Mesothelial cell of epicardium (in vitro differentiated cells): ENCODE measurements around the gene ARHGAP23. TPM values are rescaled to one million over a fixed set of nuclear protein-coding genes. Genes with fewer than 3 reads are reported as not detected.

ENCODE experiments used
- DNase-seq, 2 experiments: peaks; one replicate each; pipeline ENCODE4 v3.0.0; 2021; ENCODE audit warnings: low spot score in 2 of 2; ENCODE audit not compliant: unreplicated experiment in 2 of 2
- H3K27ac Mint-ChIP-seq: 2 replicates; pipeline ENCODE4 v1.8.0; 2021; ENCODE audit warnings: mixed read lengths
- H3K27me3 Mint-ChIP-seq: 2 replicates; pipeline ENCODE4 v1.8.0; 2021; ENCODE audit warnings: low read depth, mixed read lengths
- H3K36me3 Mint-ChIP-seq: 2 replicates; pipeline ENCODE4 v1.8.0; 2021; ENCODE audit warnings: mixed read lengths
- H3K4me1 Mint-ChIP-seq: 2 replicates; pipeline ENCODE4 v1.8.0; 2021; ENCODE audit warnings: mixed read lengths
- H3K4me3 Mint-ChIP-seq: 2 replicates; pipeline ENCODE4 v1.8.0; 2021; ENCODE audit warnings: mild to moderate bottlenecking, moderate library complexity, mixed read lengths
- H3K9me3 Mint-ChIP-seq: 2 replicates; pipeline ENCODE4 v1.8.0; 2021; ENCODE audit warnings: mixed read lengths
- total RNA-seq: library from RNA; stranded (reverse); gene quantifications from 3 replicates; pipeline ENCODE4 v1.2.1, GENCODE V29; 2021
- TF ChIP-seq, protein P1 (sequence below): fragments of 200-600 bp; sonication (generic); IDR thresholded peaks from one replicate; pipeline ENCODE4 v1.5.0; 2021; ENCODE audit warnings: antibody characterized with exemption; ENCODE audit not compliant: unreplicated experiment

Gene ARHGAP23
- total RNA-seq, 1 donor from 2014 or later: 89.1 TPM

DNA sequence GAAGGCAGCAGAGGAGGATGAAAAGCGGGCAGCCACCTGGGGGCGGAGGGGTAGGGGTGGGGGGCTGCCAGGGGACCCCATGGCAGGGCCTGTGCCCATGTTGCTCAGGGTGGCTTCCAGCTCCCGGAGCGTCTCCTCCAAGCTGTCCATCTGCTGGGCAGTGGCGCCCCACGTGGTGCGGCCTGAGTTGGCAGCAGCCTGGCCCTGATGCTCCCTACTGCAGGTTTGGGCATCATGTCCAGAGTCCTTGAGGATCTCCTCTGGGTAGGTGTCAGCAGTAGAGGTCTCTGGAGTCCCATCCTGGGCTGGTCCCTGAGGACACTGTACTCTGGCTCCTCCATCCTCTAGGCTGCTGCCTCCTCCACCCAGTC lies 116.6 kb downstream of the ARHGAP23 start:
- Mint-ChIP-seq H3K27ac (no peak overlapping the region), H3K4me1 (no peaks in the 10 kb centered on the region)
- TF ChIP-seq, protein P1, sequence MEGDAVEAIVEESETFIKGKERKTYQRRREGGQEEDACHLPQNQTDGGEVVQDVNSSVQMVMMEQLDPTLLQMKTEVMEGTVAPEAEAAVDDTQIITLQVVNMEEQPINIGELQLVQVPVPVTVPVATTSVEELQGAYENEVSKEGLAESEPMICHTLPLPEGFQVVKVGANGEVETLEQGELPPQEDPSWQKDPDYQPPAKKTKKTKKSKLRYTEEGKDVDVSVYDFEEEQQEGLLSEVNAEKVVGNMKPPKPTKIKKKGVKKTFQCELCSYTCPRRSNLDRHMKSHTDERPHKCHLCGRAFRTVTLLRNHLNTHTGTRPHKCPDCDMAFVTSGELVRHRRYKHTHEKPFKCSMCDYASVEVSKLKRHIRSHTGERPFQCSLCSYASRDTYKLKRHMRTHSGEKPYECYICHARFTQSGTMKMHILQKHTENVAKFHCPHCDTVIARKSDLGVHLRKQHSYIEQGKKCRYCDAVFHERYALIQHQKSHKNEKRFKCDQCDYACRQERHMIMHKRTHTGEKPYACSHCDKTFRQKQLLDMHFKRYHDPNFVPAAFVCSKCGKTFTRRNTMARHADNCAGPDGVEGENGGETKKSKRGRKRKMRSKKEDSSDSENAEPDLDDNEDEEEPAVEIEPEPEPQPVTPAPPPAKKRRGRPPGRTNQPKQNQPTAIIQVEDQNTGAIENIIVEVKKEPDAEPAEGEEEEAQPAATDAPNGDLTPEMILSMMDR: no peak

GRCh38 chr17:38545531-38546225 lies 117.4 kb downstream of the ARHGAP23 start:
- H3K36me3 Mint-ChIP-seq: peaks cover 2% of the 10 kb centered on the region
- no peaks in the 10 kb centered on the region for H3K9me3 Mint-ChIP-seq
- no peak overlapping the region for H3K4me3 Mint-ChIP-seq
- peaks cover 2% of the 10 kb centered on the region for H3K27me3 Mint-ChIP-seq
- TF ChIP-seq, protein P1: no peak
- no peak overlapping the region for H3K27ac Mint-ChIP-seq
- H3K4me1 Mint-ChIP-seq: no peaks in the 10 kb centered on the region
- no peak for DNase-seq

More for the DNA sequence above, 116.6 kb downstream of the ARHGAP23 start:
- Mint-ChIP-seq H3K36me3 (peaks cover 4% of the 10 kb centered on the region), H3K4me3 (no peak overlapping the region), H3K27me3 (peaks cover 2% of the 10 kb centered on the region), H3K9me3 (no peaks in the 10 kb centered on the region)
- no peak for DNase-seq

DNA sequence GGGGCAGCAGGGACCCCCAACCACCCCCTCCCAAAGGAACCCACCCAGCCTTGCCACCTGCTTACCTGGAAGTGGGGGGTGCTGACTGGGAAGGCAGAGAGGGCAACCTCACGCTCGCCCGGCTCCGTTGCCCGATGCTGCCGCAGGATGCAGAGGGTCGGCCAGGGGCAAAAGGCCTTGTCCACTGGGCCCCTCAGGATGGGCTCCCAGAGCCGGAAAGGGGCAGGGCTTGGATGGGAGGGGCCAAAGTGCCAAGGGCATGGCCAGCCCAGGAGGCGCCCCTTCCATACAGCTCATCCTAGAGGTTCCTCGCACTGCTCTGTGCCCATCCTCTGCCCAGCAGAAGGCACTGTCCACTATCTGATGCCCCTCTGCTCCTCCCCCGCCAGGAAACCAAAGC lies 118.1 kb downstream of the ARHGAP23 start:
- H3K36me3 Mint-ChIP-seq: peaks cover 4% of the 10 kb centered on the region
- TF ChIP-seq, protein P1: no peak
- H3K4me1 Mint-ChIP-seq: no peaks in the 10 kb centered on the region
- no peak overlapping the region for H3K4me3 Mint-ChIP-seq
- H3K27me3 Mint-ChIP-seq: peaks cover 2% of the 10 kb centered on the region
- no peak for DNase-seq
- H3K9me3 Mint-ChIP-seq: no peaks in the 10 kb centered on the region
- no peak overlapping the region for H3K27ac Mint-ChIP-seq

DNA sequence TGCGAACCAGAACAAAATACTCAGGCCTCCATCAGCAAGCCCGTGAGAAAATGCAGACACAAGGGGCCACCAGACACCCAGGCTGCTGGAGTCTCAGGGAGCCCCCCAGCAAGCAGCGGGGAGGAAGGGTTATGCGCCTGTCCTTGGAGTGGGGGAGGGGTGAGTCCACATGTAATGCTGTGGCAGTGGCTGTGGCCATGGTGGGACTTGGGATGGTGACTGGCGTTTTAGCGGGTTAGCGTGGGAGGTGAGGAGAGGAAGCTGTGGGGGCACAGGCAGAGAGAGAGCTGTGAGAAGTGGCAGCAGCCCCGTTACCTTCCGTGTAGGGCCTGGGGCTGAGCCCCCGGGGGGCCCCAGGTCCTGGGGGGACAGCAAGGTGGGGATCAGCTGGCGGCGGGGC lies 119.2 kb downstream of the ARHGAP23 start:
- Mint-ChIP-seq H3K4me3 (no peak overlapping the region), H3K27me3 (peaks cover 2% of the 10 kb centered on the region), H3K9me3 (no peaks in the 10 kb centered on the region), H3K27ac (no peak overlapping the region), H3K4me1 (no peaks in the 10 kb centered on the region), H3K36me3 (peaks cover 7% of the 10 kb centered on the region)
- TF ChIP-seq, protein P1: no peak
- no peak for DNase-seq

DNA sequence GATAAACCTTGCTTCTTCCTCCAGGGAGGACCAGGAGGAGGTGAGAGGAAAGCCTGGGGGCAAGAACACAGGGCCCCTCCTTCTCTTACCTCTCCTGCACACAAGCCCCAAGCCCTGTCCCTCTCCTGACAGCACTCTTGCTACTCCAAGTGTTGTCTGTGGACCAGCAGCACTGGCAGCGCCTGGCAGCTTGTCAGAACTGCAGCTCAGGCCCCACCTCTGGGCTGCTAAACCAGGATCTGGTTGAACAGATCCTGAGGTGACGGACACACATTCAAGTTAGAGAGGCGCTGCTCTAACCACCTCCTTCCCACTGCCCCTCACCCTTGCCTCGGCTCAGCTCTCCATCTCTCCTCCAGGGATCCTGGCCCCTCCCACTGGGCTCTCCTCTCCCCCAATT lies 121.0 kb downstream of the ARHGAP23 start:
- peaks cover 2% of the 10 kb centered on the region for H3K27me3 Mint-ChIP-seq
- H3K4me1 Mint-ChIP-seq: no peaks in the 10 kb centered on the region
- TF ChIP-seq, protein P1: no peak
- H3K9me3 Mint-ChIP-seq: no peaks in the 10 kb centered on the region
- DNase-seq: no peak
- H3K27ac Mint-ChIP-seq: no peak overlapping the region
- peaks cover 7% of the 10 kb centered on the region for H3K36me3 Mint-ChIP-seq
- no peak overlapping the region for H3K4me3 Mint-ChIP-seq
